Adipocyte (in vitro differentiated cells): ENCODE results near the gene SCRN1.

ENCODE experiments used
- DNase-seq: peaks from one replicate; pipeline ENCODE4 v3.0.0-alpha.2; 2015; ENCODE audit warnings: low read depth
- H3K27me3 ChIP-seq: replicated peaks from 2 replicates; pipeline ENCODE4 v1.7.0; 2013; ENCODE audit warnings: mild to moderate bottlenecking, low read length, moderate library complexity; ENCODE audit not compliant: control insufficient read depth, insufficient read depth
- H3K36me3 ChIP-seq: 2 replicates; pipeline ENCODE4 v1.7.0; 2013; ENCODE audit warnings: low read length, mild to moderate bottlenecking, moderate library complexity; ENCODE audit not compliant: control insufficient read depth, insufficient read depth, severe bottlenecking
- H3K4me1 ChIP-seq: 2 replicates; pipeline ENCODE4 v1.7.0; 2013; ENCODE audit warnings: mild to moderate bottlenecking, low read length, moderate library complexity; ENCODE audit not compliant: control insufficient read depth, insufficient read depth
- H3K4me3 ChIP-seq: 2 replicates; pipeline ENCODE4 v1.7.0; 2013; ENCODE audit warnings: mild to moderate bottlenecking, low read length, moderate library complexity
- H3K9ac ChIP-seq: 2 replicates; pipeline ENCODE4 v1.7.0; 2013; ENCODE audit warnings: mild to moderate bottlenecking, low read length, moderate library complexity
- H3K9me3 ChIP-seq: 2 replicates; pipeline ENCODE4 v1.7.0; 2013; ENCODE audit warnings: mild to moderate bottlenecking, low read length, moderate library complexity; ENCODE audit not compliant: control insufficient read depth

Gene SCRN1

DNA sequence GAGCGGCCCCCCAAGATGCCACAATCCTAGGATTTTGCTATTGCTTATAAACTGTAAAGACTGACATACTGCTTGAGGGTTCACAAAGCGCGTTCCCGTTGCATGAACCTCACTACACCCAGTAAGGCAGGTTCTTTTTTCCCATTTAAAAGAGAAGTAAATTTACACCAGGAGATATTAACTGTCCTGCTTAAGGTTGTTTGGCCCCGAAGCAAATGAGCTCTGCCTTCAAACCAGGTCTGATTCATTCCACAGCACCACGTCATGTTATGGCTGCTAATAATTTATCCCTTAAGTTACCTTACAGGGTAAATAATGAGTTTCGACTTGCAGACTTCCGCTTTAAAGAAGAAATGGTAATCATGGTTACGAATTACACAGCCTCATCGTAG, 37.5 kb upstream of the SCRN1 start:
- Histone ChIP-seq H3K4me3 (peak overlapping the region; percentile 89), H3K9me3 (no peaks in the 10 kb centered on the region), H3K27me3 (no peaks in the 10 kb centered on the region), H3K4me1 (peaks cover 30% of the 10 kb centered on the region), H3K36me3 (no peaks in the 10 kb centered on the region), H3K9ac (peak overlapping the region; percentile 89)
- DNase-seq, result peak; percentile 61

DNA sequence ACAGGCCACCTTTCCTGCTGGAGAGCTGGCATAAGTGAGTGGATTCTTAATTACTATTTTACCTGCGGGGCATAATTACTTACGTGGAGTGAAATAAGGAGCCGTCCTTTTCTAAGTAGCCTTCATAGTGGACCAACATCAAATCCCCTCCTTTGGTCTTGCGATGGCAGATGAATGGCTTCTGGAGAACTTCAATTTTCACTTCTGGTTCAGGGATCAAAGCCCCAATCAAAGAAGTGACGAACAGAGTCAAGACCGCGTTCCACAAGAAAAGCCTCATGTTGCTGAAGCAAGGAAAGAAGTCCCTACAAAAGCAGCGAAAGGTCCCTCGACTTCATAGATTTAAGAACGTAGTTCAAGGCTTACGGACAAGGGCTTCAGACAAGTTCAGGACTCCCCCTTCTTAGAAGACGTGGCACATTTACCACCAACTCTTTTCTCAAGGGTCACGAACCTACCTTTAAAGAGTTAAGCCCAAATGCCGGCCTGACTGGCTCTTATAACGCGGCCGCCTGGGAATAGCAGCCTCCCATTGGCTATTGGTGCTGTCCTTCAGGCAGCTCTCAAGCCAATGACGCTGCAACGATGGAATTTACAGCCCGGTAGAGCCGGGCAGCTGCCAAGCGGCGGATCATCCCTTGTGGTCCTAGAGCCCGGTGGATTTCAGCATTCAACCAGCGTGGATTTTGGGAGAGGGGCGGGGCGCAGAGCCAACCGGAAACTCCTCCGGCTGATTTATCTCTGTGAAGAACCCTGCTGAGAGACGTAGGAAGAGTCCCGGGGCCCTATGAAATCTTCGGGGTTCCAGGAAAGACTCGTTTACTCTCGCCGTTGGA, 36.8 kb upstream of the SCRN1 start, which contains the start of gene FKBP14:
TSS of gene FKBP14 (minus strand) at position 474 of the 836 bp plus-strand sequence. CDS start at position 280, 194 bp downstream.
- Histone ChIP-seq H3K4me3 (peak within 1 kb of the TSS; percentile 89), H3K9me3 (no peaks in the 10 kb centered on the region), H3K4me1 (peaks cover 30% of the 10 kb centered on the region)

DNA sequence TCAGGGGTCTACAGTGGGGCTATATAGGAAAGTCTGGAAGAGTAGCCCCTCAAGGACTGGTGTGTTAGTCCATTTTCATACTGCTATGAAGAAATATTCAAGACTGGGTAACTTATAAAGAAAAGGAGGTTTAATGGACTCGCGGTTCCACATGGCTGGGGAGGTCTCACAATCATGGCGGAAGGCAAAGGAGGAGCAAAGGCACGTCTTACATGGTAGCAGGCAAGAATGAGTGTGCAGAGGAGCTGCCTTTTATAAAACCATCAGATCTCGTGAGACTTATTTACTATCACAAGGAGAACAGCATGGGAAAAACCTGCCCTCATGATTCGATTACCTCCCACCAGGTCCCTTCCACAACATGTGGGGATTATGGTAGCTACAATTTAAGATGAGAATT, 33.9 kb upstream of the SCRN1 start:
- no peak overlapping the region for H3K9ac ChIP-seq
- H3K36me3 ChIP-seq, result peaks cover 1% of the 10 kb centered on the region
- no peaks in the 10 kb centered on the region for H3K27me3 ChIP-seq
- no peaks in the 10 kb centered on the region for H3K9me3 ChIP-seq
- DNase-seq, result no peak
- no peak overlapping the region for H3K4me3 ChIP-seq
- H3K4me1 ChIP-seq, result peaks cover 22% of the 10 kb centered on the region

More for the DNA sequence above, 36.8 kb upstream of the SCRN1 start, which contains the start of gene FKBP14:
- Histone ChIP-seq H3K27me3 (no peaks in the 10 kb centered on the region), H3K9ac (peak within 1 kb of the TSS; percentile 89), H3K36me3 (no peaks in the 10 kb centered on the region)
- peak; percentile 99 for DNase-seq

DNA sequence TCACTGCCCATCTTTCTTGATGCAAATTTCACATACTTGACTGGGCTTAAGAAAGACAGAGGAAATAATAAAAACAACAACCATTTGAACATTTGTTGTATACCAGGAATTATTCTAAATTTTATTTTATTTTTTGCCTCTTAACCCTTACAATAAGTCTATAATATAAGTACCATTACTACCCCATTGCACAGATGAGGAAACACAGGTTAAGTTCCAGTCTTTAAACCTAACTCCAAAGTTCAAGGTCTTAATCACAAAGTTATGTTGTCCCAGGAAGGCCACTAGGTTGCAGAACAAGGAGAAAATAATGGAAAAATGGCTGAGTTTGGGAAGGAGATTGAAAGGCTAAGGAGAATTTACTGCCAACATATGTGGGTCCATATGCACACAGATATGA, 33.4 kb upstream of the SCRN1 start:
- no peak for DNase-seq
- H3K27me3 ChIP-seq, result no peaks in the 10 kb centered on the region
- peaks cover 22% of the 10 kb centered on the region for H3K4me1 ChIP-seq
- peaks cover 7% of the 10 kb centered on the region for H3K36me3 ChIP-seq
- no peak overlapping the region for H3K4me3 ChIP-seq
- H3K9ac ChIP-seq, result no peak overlapping the region
- H3K9me3 ChIP-seq, result no peaks in the 10 kb centered on the region

DNA sequence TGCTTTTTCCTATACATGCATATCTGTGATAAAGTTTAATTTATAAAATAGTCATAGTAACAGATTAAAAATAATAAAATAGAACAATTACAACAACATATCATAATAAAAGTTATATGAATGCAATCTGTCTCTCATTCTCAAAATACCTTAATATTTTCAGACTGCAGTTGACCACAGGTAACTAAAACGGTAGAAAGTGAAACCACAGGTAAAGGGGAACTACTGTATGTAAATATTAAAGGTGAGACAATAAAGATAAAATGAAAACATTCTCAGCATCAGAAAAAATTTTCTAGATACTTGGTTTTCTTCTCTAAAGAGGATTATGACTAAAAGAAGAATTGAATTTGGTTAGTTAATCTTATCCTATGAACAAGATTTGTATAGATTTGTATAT, 30.9 kb upstream of the SCRN1 start:
- Histone ChIP-seq H3K36me3 (peaks cover 23% of the 10 kb centered on the region), H3K9me3 (no peaks in the 10 kb centered on the region), H3K9ac (no peak overlapping the region), H3K4me3 (no peak overlapping the region), H3K4me1 (peaks cover 14% of the 10 kb centered on the region), H3K27me3 (no peaks in the 10 kb centered on the region)
- DNase-seq, result no peak

DNA sequence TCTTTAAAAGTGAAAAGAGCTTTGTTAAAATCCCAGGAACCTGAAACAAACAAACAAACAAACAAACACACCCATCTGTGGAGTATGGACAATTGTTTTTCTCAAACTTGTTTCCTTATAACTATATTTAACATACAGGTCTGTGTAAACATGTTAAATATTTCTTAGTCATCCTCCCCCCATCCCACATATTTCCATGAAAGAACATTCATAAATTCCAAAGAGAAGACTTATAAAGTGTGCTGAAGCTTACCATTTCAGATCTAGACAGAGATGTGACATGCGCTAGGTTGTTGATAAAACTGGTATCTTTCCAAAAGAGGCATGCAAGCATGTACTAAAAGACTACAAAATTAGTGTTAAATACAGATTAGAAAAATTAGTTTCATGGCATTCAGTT, 30.4 kb upstream of the SCRN1 start:
- DNase-seq, result peak; percentile 28
- no peaks in the 10 kb centered on the region for H3K9me3 ChIP-seq
- no peak overlapping the region for H3K9ac ChIP-seq
- H3K36me3 ChIP-seq, result peaks cover 25% of the 10 kb centered on the region
- peaks cover 8% of the 10 kb centered on the region for H3K4me1 ChIP-seq
- no peaks in the 10 kb centered on the region for H3K27me3 ChIP-seq
- no peak overlapping the region for H3K4me3 ChIP-seq

DNA sequence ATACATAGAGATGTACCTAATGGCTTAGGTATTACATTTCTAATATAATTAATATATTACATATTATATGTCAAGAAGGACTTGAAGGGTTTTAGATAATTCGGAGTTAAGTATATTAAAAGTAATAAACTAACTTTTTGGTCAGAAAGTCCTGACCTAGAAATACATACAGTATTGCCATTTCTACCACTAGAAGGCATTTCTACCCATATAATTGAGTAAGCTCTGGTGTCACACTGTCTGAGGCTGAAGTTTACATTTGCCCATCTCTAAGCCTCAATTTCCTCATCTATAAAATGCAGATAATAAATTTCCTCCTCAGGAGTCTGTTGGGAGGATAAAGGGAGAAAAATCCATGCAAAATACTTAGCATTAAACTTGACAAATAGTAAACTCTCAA, 29.8 kb upstream of the SCRN1 start:
- Histone ChIP-seq H3K9ac (no peak overlapping the region), H3K4me3 (no peak overlapping the region), H3K9me3 (no peaks in the 10 kb centered on the region), H3K36me3 (peaks cover 30% of the 10 kb centered on the region), H3K27me3 (no peaks in the 10 kb centered on the region), H3K4me1 (peaks cover 7% of the 10 kb centered on the region)
- DNase-seq, result peak; percentile 51

DNA sequence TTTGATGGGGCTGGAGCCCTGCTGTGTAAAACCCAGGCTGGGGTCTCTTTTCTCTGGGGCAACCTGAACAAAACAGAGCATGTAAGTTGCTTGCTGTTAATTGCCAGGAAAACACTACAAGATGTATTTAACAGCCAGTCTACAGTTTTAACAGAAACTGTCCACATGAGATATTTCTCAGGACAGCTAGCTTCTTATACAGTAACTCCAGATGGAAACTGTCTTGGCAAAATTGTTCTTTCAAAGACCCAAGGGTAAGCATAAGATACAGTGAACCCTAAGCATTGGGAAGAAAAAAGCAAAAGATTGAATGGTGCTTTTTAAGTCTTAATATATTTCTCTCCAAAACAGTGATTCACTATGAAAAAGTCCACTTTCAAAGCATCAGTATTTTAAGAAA, 28.9 kb upstream of the SCRN1 start:
- peaks cover 38% of the 10 kb centered on the region for H3K36me3 ChIP-seq

DNA sequence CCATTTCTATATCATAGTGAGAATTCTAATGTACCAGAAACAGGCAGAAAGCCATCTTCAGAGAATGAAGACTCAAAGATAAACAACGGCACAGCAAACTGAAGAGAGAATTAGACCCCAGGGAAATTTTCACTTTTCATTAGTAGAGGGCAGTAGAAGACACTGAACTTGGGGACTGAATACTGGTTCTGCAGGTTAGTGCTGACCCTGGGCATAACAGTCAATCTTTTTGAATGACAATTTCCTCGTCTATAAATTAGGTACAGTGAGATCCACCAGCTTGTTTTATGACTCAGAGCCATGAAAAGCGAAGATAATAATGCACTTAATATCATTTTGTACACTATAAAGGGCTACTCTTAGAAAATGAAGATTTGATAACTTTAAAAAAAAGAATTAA, 23.2 kb upstream of the SCRN1 start:
- no peaks in the 10 kb centered on the region for H3K9me3 ChIP-seq
- no peak for DNase-seq

More for the DNA sequence above, 28.9 kb upstream of the SCRN1 start:
- DNase-seq, result no peak
- Histone ChIP-seq H3K9ac (no peak overlapping the region), H3K27me3 (no peaks in the 10 kb centered on the region), H3K9me3 (no peaks in the 10 kb centered on the region), H3K4me3 (no peak overlapping the region), H3K4me1 (peaks cover 7% of the 10 kb centered on the region)

DNA sequence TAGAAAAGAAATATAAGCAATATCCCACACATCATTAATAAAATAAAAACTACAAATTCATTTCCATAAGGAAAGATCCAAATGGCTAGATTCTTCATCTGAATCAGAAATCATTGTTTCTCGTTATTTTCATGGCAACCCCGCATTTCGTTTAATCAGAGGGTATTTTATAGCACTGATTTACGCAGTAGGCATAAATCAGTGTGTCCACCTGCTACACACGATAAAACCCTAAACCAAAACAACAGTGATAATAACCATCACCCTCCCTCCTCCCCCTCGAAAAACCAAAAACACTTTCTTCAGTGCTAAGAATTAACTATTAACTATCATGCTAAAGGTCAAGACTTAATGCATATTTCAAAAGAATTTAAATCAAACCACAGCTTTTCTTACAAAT, 20.4 kb upstream of the SCRN1 start:
- peaks cover 22% of the 10 kb centered on the region for H3K36me3 ChIP-seq
- no peaks in the 10 kb centered on the region for H3K9me3 ChIP-seq
- no peaks in the 10 kb centered on the region for H3K27me3 ChIP-seq

More for the DNA sequence above, 23.2 kb upstream of the SCRN1 start:
- no peak overlapping the region for H3K4me3 ChIP-seq
- no peaks in the 10 kb centered on the region for H3K4me1 ChIP-seq
- peaks cover 38% of the 10 kb centered on the region for H3K36me3 ChIP-seq
- no peak overlapping the region for H3K9ac ChIP-seq
- no peaks in the 10 kb centered on the region for H3K27me3 ChIP-seq

DNA sequence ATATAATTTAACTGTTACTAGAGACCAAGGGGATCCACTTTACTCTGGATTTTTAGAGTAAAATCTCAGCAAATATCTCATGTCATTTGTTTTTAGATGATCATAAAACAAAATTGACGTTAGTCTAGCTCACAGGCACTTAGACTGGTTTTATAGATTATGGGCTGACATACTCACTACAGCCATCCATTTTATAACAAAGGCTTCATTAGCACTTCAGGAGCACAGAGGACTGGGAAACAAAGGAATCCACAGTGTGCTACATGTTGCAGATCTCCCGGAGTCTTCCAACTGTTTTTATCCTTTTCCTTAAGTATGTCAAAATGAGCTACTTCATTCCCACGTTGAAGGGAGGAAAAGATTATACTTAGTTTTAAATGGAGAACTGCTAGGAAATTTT, 15.9 kb upstream of the SCRN1 start:
- peaks cover 8% of the 10 kb centered on the region for H3K4me1 ChIP-seq
- no peak overlapping the region for H3K4me3 ChIP-seq
- DNase-seq, result no peak
- no peaks in the 10 kb centered on the region for H3K27me3 ChIP-seq
- H3K9me3 ChIP-seq, result no peaks in the 10 kb centered on the region
- no peak overlapping the region for H3K9ac ChIP-seq
- H3K36me3 ChIP-seq, result no peaks in the 10 kb centered on the region

More for the DNA sequence above, 20.4 kb upstream of the SCRN1 start:
- Histone ChIP-seq H3K4me1 (no peaks in the 10 kb centered on the region), H3K4me3 (no peak overlapping the region), H3K9ac (no peak overlapping the region)
- DNase-seq, result no peak
